Osteocyte (in vitro differentiated cells): ENCODE data around the gene HLA-C. TPM values are rescaled to one million over a fixed set of nuclear protein-coding genes. Genes with fewer than 3 reads are reported as not detected.
"Not testable (repeated sequence)": the region's sequence is repeated elsewhere in the genome, so short reads cannot be mapped to it uniquely, and the experiment has no call there.

ENCODE experiments used
- DNase-seq: peaks from one replicate; pipeline ENCODE4 v3.0.0; 2021; ENCODE audit warnings: mixed read lengths; ENCODE audit not compliant: unreplicated experiment; ENCODE audit errors: extremely low spot score
- H3K27ac Mint-ChIP-seq: one replicate; pipeline ENCODE4 v1.8.0; 2021; ENCODE audit warnings: mild to moderate bottlenecking, mixed read lengths; ENCODE audit not compliant: unreplicated experiment
- H3K27me3 Mint-ChIP-seq: one replicate; pipeline ENCODE4 v1.8.0; 2021; ENCODE audit warnings: mixed read lengths; ENCODE audit not compliant: unreplicated experiment
- H3K36me3 Mint-ChIP-seq: one replicate; pipeline ENCODE4 v1.8.0; 2021; ENCODE audit warnings: mixed read lengths; ENCODE audit not compliant: unreplicated experiment
- H3K4me1 Mint-ChIP-seq: one replicate; pipeline ENCODE4 v1.8.0; 2021; ENCODE audit warnings: mixed read lengths; ENCODE audit not compliant: unreplicated experiment
- H3K4me3 Mint-ChIP-seq: one replicate; pipeline ENCODE4 v1.8.0; 2021; ENCODE audit warnings: mild to moderate bottlenecking, moderate library complexity, mixed read lengths; ENCODE audit not compliant: unreplicated experiment
- H3K9me3 Mint-ChIP-seq: one replicate; pipeline ENCODE4 v1.8.0; 2021; ENCODE audit warnings: mixed read lengths; ENCODE audit not compliant: unreplicated experiment
- total RNA-seq: library from RNA; stranded (reverse); gene quantifications from 2 replicates; pipeline ENCODE4 v1.2.1, GENCODE V29; 2021
- TF ChIP-seq, protein P1 (sequence below): fragments of 200-600 bp; sonication (generic); IDR thresholded peaks from 2 replicates; pipeline ENCODE4 v1.5.0; 2021; ENCODE audit warnings: antibody characterized with exemption, mild to moderate bottlenecking, moderate library complexity

The HLA-C gene
- total RNA-seq, 1 donor from 2014 or later: 408 TPM

DNA sequence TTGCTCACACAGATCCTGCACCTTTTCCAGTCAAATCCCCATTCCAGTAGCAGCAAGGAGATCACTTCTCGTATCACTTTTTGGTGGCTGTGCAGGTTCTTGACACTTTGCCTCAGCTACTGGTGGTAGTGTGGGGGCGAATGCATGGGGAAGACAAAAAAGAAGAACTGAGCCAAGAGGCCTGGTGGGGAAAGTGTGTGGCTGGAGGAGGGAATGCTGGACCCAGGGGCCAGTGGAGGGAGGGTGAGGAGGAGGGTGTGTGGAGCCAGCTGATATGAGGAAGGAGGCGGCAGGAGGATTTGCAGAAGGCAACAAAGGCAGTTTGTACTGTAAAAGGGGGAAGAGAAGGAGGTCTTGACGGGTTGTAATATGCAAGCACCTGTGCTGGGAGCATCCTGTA, 15.7 kb upstream of the HLA-C start:
- Mint-ChIP-seq H3K4me3 (no peak overlapping the region), H3K9me3 (no peaks in the 10 kb centered on the region), H3K27ac (no peak overlapping the region), H3K4me1 (no peaks in the 10 kb centered on the region), H3K36me3 (no peaks in the 10 kb centered on the region), H3K27me3 (peaks cover 69% of the 10 kb centered on the region)
- DNase-seq: no peak
- TF ChIP-seq, protein P1, sequence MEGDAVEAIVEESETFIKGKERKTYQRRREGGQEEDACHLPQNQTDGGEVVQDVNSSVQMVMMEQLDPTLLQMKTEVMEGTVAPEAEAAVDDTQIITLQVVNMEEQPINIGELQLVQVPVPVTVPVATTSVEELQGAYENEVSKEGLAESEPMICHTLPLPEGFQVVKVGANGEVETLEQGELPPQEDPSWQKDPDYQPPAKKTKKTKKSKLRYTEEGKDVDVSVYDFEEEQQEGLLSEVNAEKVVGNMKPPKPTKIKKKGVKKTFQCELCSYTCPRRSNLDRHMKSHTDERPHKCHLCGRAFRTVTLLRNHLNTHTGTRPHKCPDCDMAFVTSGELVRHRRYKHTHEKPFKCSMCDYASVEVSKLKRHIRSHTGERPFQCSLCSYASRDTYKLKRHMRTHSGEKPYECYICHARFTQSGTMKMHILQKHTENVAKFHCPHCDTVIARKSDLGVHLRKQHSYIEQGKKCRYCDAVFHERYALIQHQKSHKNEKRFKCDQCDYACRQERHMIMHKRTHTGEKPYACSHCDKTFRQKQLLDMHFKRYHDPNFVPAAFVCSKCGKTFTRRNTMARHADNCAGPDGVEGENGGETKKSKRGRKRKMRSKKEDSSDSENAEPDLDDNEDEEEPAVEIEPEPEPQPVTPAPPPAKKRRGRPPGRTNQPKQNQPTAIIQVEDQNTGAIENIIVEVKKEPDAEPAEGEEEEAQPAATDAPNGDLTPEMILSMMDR: no peak

DNA sequence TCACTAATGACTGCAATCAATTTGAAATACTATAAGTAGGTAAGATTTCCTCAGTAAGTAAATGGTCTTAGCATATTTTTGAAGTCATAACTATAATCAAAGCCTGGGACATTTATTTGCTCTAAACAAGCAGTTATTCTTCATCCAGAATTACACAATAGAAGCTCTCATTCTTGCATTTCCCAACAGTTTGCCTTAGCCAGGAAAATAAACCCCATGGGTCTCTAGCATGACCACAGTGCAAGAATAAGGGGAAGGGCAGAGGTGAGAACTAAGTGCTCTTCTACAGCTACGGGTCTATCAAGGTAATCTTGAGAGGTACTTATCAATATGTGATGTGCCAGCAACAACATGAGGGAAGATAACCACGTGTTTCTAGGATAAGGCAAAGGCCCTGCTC, 14.1 kb upstream of the HLA-C start:
- DNase-seq: no peak
- Mint-ChIP-seq H3K36me3 (no peaks in the 10 kb centered on the region), H3K9me3 (no peaks in the 10 kb centered on the region), H3K4me3 (no peak overlapping the region), H3K27me3 (peaks cover 66% of the 10 kb centered on the region), H3K27ac (no peak overlapping the region), H3K4me1 (no peaks in the 10 kb centered on the region)
- TF ChIP-seq, protein P1: no peak

DNA sequence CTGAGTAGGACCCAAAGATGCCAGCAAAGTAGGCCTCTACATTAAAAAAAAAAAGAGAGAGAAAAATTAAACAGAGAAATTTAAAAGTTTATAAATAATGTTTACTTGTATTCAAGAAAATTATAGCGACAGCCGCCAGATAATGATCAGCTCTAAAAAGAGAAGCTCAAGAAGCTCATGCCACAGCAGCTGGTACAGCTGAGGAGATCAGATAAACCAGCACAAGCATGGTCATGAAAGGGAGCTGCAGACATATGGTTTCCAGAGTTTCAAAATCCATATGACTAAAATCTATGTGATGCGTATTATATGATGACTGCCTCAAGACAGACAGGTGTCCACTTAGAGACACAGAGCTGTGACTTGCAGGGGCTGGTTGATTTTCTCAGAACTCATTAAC, 13.6 kb upstream of the HLA-C start:
- H3K4me3 Mint-ChIP-seq: no peak overlapping the region
- no peak for DNase-seq
- H3K9me3 Mint-ChIP-seq: no peaks in the 10 kb centered on the region
- no peaks in the 10 kb centered on the region for H3K36me3 Mint-ChIP-seq
- H3K4me1 Mint-ChIP-seq: no peaks in the 10 kb centered on the region
- TF ChIP-seq, protein P1: no peak
- no peak overlapping the region for H3K27ac Mint-ChIP-seq
- H3K27me3 Mint-ChIP-seq: peaks cover 61% of the 10 kb centered on the region

DNA sequence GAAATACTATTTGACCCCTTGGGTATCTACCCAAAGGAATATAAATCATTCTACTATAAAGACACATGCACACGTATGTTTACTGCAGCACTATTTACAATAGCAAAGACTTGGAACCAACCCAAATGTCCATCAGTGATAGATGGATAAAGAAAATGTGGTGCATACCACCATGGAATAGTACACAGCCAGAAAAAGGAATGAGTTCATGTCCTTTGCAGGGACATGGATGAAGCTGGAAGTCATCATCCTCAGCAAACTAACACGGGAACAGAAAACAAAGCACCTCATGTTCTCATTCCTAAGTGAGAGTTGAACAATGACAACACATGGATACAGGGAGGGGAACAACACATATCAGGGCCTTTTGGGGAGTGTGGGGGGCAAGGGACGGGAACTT, 7.8 kb upstream of the HLA-C start:
- H3K27me3 Mint-ChIP-seq: peaks cover 63% of the 10 kb centered on the region

DNA sequence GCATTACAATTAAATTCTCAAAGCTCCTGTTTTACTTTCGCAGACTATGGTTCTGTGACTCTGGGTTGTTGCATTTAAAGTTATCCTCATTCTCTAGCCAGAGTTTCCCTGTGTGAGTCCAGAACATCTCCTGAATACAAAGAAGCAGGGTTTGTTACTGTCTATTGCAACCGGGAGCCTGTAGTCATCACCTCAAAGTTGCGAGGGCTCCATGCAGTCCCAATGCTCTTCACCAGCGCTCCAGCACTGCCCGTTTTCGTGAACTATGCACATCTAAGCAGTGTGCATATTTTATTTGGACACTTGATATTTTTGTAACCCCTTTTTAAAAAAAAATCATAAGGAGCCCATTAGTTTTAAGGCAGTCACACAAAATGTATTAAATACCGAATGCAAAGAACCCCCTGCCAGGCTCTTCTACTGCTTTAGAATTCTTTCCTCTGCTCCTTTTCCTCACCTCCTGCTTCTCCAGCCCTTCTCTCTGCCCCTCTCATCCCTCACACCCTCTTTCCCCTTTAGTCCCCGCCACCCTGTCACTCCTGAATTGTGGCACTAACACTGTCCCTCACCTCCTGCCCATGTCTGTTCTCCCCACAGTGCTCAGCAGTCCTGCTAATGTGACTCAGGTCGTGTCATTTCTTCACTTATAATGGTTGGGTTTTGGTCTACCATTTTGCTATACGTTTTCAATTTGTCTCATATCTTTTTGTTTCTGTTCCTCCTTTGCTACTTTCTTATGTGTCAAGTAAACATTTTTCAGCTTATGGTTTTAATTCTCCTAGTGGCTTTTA, 1.1 kb upstream of the HLA-C start:
- H3K9me3 Mint-ChIP-seq: no peaks in the 10 kb centered on the region
- no peak for DNase-seq
- H3K27me3 Mint-ChIP-seq: peaks cover 48% of the 10 kb centered on the region
- H3K27ac Mint-ChIP-seq: peak overlapping the region; percentile 81
- TF ChIP-seq, protein P1: no peak
- peaks cover 21% of the 10 kb centered on the region for H3K36me3 Mint-ChIP-seq
- peak overlapping the region; percentile 76 for H3K4me3 Mint-ChIP-seq
- peaks cover 20% of the 10 kb centered on the region for H3K4me1 Mint-ChIP-seq

More for the DNA sequence above, 7.8 kb upstream of the HLA-C start:
- DNase-seq, H3K27ac Mint-ChIP-seq, H3K36me3 Mint-ChIP-seq, H3K4me3 Mint-ChIP-seq, H3K4me1 Mint-ChIP-seq, H3K9me3 Mint-ChIP-seq: not testable (repeated sequence)
